ENCODE results near the gene DNAJC9.

DNAJC9 gene

GRCh38 chr10:73210395-73211105, 36.5 kb downstream of the DNAJC9 start:
- no peak overlapping the region for H3K9ac ChIP-seq (ENCODE audit: low read depth, low read length, poor library complexity, severe bottlenecking)
- TF ChIP-seq, protein P1, sequence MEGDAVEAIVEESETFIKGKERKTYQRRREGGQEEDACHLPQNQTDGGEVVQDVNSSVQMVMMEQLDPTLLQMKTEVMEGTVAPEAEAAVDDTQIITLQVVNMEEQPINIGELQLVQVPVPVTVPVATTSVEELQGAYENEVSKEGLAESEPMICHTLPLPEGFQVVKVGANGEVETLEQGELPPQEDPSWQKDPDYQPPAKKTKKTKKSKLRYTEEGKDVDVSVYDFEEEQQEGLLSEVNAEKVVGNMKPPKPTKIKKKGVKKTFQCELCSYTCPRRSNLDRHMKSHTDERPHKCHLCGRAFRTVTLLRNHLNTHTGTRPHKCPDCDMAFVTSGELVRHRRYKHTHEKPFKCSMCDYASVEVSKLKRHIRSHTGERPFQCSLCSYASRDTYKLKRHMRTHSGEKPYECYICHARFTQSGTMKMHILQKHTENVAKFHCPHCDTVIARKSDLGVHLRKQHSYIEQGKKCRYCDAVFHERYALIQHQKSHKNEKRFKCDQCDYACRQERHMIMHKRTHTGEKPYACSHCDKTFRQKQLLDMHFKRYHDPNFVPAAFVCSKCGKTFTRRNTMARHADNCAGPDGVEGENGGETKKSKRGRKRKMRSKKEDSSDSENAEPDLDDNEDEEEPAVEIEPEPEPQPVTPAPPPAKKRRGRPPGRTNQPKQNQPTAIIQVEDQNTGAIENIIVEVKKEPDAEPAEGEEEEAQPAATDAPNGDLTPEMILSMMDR (conservative IDR thresholded peaks at IDR 0.05; ENCODE audit: low read length): no peak
- no peak for TF ChIP-seq EZH2phosphoT487 (IDR thresholded peaks at IDR 0.05; ENCODE audit: borderline replicate concordance)
- H2AFZ ChIP-seq (ENCODE audit: low read length): no peak overlapping the region
- H3K4me3 ChIP-seq (ENCODE audit: low read length, poor library complexity, severe bottlenecking): no peak overlapping the region
- H3K27me3 ChIP-seq (ENCODE audit: insufficient read depth, low read length, poor library complexity, severe bottlenecking): no peaks in the 10 kb centered on the region
- H3K4me2 ChIP-seq (ENCODE audit: low read depth, low read length, poor library complexity, severe bottlenecking): no peak overlapping the region
- H3F3A ChIP-seq (ENCODE audit: low read depth): no peaks in the 10 kb centered on the region
- no peaks in the 10 kb centered on the region for H3K79me2 ChIP-seq (ENCODE audit: insufficient read depth, low read length)
- no peaks in the 10 kb centered on the region for H3K4me1 ChIP-seq (ENCODE audit: insufficient read depth, low read length, poor library complexity, severe bottlenecking)
- no peaks in the 10 kb centered on the region for H3K9me3 ChIP-seq (ENCODE audit: insufficient read depth, low read depth, low read length)
- H3K36me3 ChIP-seq (ENCODE audit: insufficient read depth, low read length): no peaks in the 10 kb centered on the region
- no peaks in the 10 kb centered on the region for H3K9me2 ChIP-seq (replicated peaks; ENCODE audit: low read depth, low read length)
- no peaks in the 10 kb centered on the region for H4K20me1 ChIP-seq (ENCODE audit: insufficient read depth, low read length, poor library complexity, severe bottlenecking)

GRCh38 chr10:73209705-73210104, 37.4 kb downstream of the DNAJC9 start:
- no peak for TF ChIP-seq EZH2phosphoT487 (IDR thresholded peaks at IDR 0.05; ENCODE audit: borderline replicate concordance)
- TF ChIP-seq, protein P1 (conservative IDR thresholded peaks at IDR 0.05; ENCODE audit: low read length): no peak
- no peaks in the 10 kb centered on the region for H3K36me3 ChIP-seq (ENCODE audit: insufficient read depth, low read length)
- no peak overlapping the region for H3K4me3 ChIP-seq (ENCODE audit: low read length, poor library complexity, severe bottlenecking)
- H3K4me2 ChIP-seq (ENCODE audit: low read depth, low read length, poor library complexity, severe bottlenecking): no peak overlapping the region
- no peaks in the 10 kb centered on the region for H3K9me2 ChIP-seq (replicated peaks; ENCODE audit: low read depth, low read length)
- no peaks in the 10 kb centered on the region for H3K9me3 ChIP-seq (ENCODE audit: insufficient read depth, low read depth, low read length)
- H3F3A ChIP-seq (ENCODE audit: low read depth): no peaks in the 10 kb centered on the region
- H4K20me1 ChIP-seq (ENCODE audit: insufficient read depth, low read length, poor library complexity, severe bottlenecking): no peaks in the 10 kb centered on the region
- H3K4me1 ChIP-seq (ENCODE audit: insufficient read depth, low read length, poor library complexity, severe bottlenecking): no peaks in the 10 kb centered on the region
- no peaks in the 10 kb centered on the region for H3K79me2 ChIP-seq (ENCODE audit: insufficient read depth, low read length)
- no peak overlapping the region for H2AFZ ChIP-seq (ENCODE audit: low read length)
- no peak overlapping the region for H3K9ac ChIP-seq (ENCODE audit: low read depth, low read length, poor library complexity, severe bottlenecking)
- H3K27me3 ChIP-seq (ENCODE audit: insufficient read depth, low read length, poor library complexity, severe bottlenecking): no peaks in the 10 kb centered on the region

GRCh38 chr10:73207883-73208282, 39.2 kb downstream of the DNAJC9 start:
- no peak overlapping the region for H3K9ac ChIP-seq (ENCODE audit: low read depth, low read length, poor library complexity, severe bottlenecking)
- no peaks in the 10 kb centered on the region for H3F3A ChIP-seq (ENCODE audit: low read depth)
- H3K36me3 ChIP-seq (ENCODE audit: insufficient read depth, low read length): no peaks in the 10 kb centered on the region
- no peaks in the 10 kb centered on the region for H3K27me3 ChIP-seq (ENCODE audit: insufficient read depth, low read length, poor library complexity, severe bottlenecking)
- TF ChIP-seq EZH2phosphoT487 (IDR thresholded peaks at IDR 0.05; ENCODE audit: borderline replicate concordance): no peak
- TF ChIP-seq, protein P1 (conservative IDR thresholded peaks at IDR 0.05; ENCODE audit: low read length): no peak
- H3K4me1 ChIP-seq (ENCODE audit: insufficient read depth, low read length, poor library complexity, severe bottlenecking): no peaks in the 10 kb centered on the region
- H3K79me2 ChIP-seq (ENCODE audit: insufficient read depth, low read length): no peaks in the 10 kb centered on the region
- no peak overlapping the region for H3K4me2 ChIP-seq (ENCODE audit: low read depth, low read length, poor library complexity, severe bottlenecking)
- no peak overlapping the region for H3K4me3 ChIP-seq (ENCODE audit: low read length, poor library complexity, severe bottlenecking)
- H3K9me3 ChIP-seq (ENCODE audit: insufficient read depth, low read depth, low read length): no peaks in the 10 kb centered on the region
- H2AFZ ChIP-seq (ENCODE audit: low read length): no peak overlapping the region
- H3K9me2 ChIP-seq (replicated peaks; ENCODE audit: low read depth, low read length): no peaks in the 10 kb centered on the region
- no peaks in the 10 kb centered on the region for H4K20me1 ChIP-seq (ENCODE audit: insufficient read depth, low read length, poor library complexity, severe bottlenecking)
